ENCODE data around the gene RAB18.
"Not testable (repeated sequence)": the region's sequence is repeated elsewhere in the genome, so short reads cannot be mapped to it uniquely, and the experiment has no call there.

The RAB18 gene

DNA sequence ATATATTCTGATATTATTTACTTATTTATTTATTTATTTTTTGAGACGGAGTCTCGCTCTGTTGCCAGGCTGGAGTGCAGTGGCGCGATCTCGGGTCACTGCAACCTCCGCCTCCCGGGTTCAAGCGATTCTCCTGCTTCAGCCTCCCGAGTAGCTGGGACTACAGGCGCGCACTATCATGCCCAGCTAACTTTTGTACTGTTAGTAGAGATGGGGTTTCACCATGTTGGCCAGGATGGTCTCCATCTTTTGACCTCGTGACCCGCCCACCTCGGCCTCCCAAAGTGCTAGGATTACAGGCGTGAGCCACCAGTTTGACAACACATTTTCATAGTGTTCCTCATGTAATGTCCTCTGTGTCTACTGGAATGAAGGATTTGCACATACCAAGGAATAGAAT is 1.4 kb downstream of the RAB18 start:
- DNase-seq = not testable (repeated sequence)

DNA sequence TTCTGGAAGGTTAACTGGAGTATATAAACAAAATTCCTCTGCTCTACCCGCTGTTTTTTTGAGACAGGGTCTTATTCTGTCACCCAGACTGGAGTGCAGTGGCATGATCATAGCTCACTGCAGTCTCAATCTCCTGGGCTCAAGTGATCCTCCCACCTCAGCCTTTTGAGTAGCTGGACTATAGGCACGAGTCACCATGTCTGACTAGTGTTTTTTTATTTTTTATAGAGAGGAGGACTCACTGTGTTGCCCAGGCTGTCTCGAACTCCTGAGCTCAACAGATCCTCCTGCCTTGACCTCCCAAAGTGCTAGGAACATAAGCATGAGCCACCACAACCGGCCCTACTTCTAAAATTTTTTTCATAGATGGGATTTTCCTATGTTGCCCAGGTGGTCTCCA is 2.2 kb downstream of the RAB18 start:
- no peak for DNase-seq

DNA sequence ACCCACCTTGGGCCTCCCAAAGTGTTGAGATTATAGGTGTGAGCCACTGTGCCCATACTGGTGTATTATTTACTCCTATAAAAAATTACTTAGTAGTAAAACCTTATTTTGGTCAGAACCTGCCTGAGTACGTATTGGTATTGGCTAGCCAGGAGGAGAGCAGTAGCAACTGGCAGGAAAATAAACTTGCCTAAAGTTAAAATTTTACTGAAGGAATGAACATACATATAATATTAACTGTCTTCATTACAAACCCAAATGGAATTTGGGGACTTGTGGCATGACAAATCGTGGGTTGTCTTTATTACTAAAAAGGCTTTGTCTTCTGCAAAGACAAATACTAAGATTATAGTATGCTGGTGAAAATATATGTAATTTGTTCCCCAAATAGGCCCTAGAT is 8.4 kb downstream of the RAB18 start:
- DNase-seq = no peak

DNA sequence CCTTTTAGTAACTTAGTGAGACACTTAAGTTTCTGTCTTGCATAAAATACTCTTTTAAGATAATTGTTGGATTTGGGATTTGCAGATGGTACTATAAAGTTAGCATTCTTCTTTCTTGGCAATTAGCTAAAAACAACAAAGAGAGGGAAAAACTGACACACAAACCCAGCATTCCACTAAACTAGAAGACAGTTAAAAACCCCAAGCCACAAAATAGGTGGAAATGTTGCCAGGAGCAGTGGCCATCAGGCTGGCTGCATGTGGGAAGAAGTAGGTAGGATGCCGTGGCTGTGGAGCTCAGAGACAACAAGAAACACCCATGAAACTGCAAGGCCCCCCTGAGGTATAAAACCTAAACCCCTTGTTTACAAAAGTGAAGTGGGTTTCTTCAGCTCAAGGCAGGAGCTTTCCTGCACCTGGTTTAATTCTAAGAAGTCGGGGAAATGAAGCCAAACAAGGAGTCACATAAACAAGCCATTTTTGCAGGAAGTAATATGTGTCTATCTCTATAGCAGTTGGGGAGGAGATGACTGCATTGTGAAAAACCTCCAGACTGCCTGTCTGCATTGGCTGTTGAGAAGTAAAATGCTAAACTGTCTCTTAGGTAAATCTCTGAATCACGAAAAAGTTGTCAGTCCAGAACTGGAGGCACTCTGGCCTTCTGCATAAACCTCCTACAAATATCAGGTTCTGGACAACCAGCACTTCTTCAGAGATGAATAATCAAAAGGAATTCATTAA is 9.5 kb downstream of the RAB18 start:
- no peak for DNase-seq

DNA sequence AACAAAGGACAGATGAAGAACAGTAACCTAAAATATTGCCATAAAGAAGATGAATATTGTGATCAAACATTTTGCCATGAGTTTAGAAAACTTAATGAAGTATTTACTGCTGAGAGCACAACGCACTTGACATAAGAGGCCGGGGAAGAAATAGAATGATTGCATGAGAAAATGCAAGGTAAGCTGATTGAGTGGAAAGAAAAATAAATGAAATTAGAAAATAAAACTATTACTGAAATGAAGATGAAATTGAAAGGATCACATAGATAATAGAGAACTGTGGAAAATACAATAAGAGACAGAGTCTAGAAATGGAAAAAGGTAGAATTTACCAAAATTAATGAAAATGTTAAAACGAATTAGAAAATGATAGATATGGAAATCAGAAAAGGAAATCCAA is 10.1 kb downstream of the RAB18 start:
- no peak for DNase-seq

DNA sequence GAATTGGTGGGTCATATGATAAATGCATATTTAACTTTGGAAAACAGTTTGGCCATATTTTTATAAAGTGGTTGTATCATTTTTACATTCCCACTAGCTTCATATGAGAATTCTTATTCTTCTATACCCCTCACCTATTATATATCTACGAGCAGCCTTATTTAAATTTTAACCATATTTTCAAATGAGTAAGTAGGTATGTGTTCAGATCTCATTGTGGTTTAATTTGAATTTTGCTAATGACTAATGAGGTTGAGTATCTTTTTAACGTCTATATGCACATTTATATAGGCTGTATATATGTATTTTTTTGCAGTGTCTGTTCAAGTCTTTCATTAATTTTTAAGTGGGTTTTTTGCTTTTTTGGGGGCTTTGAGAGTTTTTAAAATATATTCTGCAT is 14.2 kb downstream of the RAB18 start:
- DNase-seq = no peak

DNA sequence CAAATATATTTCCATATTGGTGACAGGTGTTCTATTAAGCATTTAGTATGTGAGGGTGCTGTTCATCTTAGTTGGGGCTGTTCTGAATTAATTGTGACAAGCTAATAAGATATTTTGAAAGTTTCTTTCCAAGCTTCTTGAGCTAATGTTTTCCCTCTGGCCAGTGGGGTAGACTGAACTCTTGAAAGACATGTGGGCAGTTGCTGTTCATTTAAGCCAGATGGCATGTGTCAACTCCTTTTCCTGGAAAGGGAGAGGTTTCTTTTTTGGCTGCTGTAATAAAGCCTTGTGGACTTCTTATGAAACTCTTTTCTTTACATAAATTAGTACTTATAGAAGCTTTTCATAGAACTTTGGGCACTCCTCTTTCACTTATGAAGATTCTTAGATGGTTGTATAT is 21.7 kb downstream of the RAB18 start:
- no peak for DNase-seq

DNA sequence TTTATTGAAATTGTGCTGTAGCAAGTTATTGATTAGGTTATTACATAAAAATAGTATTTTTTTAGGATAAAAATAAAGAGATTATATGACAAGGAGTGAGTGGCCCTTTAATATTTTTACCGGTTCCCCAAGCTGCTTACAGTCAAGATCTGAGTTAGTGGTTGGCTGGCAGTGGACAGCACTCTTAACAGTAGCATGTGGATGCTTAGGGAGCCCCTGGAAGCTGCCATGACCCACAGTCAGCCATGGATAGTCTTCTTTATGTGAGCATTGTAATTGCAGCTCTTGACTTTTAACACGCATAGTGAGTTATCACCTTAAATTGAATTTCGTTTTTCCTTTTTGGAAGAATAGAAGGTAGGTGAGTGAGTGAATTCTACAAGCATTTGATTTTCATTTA is 22.1 kb downstream of the RAB18 start:
- no peak for DNase-seq

DNA sequence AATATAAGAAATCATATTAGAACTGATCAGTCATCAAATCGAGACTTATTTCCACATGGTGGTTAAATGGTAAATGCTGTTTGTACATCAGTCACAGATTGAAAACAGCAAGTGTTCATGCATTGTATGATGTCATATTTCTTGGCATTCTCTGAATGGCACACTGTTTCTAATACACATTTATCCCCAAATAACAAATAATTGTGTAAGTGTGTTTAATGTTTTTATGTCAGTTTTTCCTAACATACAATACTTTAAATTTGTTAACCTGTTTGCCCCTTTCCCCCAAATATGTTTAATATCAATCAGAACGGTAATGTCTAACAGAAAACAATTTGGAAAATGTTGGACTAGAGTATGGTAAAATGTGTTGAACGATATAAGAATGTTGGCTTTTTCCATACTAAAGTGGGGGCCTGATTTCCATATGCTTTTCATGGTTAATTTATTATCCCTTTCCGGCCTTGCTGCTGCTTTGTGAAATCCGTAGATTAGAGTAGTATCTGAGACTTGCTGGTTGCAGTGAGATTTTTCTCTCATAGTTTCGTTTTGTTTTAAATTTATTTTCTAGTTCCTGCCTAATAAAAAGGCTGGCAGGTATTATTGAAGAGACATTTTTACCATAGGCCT is 23.7 kb downstream of the RAB18 start:
- no peak for DNase-seq

DNA sequence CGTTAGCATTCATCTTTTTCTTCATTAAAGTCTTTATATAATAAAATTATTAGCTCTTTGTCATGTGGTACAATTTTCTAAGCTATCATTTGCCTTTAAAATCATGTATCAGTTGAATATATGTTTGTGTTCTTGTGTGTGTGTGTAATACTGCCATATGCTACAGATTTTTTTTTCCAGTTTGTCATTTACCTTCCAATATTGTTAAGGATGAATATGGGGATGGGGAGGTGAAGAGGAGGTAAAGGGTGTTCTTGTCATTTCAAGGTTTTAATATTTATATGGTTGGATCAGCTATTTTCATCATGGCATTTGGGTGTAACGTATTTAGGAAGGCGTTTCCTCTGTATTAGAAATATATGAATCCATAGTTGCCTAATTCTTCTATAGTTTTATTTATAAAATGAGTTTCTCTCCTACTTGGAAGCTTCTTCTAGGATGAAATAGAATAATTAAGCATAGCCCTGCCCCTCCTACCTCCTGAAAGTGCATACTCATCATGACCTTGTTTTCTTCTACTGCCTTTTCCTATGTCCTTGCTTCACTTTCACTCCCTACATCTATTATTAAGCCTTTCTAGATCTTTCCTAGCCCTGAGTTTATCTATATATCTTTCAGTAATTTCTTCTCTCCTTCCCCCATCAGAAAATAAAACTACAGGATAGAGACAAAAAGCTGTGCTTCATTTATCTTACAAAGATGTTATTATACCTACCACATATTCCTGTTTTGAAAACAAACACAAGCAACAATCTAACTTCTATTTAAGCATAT is 25.1 kb downstream of the RAB18 start:
- no peak for DNase-seq

DNA sequence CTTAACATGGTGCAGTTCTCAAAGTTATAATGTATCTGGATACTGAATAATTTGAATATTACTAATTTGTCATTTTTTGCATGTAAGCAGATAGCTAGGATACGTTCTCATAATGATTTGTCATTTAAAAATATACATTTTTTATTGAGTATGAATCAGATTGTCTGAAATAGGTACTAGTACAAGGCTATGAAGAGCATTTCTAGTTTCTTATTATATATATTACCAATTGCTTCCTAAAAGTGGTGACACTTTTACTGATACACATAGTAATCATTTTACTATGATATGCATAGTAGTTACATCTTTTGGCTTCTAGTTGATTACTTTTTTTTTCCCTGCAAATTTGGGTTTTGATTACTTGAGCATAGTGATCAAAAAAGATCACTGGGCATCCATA is 26.4 kb downstream of the RAB18 start:
- DNase-seq = no peak

DNA sequence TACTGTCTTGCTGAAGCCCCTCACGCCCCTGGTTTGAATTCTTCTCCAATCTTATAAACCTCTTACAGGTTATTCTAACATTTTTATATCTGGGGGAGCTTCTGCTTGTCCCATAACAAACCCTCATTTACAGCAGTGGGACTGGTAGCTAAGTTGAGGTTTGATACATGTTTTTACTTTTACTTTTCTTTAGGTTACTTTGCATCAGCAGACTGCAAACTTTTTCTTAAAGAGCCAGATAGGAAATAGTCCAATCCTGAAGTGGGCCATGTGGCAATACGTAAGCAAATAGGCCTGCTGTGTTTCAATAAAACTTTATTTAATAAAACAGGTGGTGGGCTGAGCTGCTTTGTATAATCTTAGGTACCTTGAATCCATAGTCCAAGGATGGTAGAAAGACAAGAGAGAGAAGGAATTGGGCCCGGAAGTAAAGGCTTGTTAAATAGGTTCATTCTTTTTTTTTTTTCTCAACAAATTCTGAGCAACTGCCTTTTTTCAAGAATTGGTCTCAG is 27.3 kb downstream of the RAB18 start:
- DNase-seq = no peak

DNA sequence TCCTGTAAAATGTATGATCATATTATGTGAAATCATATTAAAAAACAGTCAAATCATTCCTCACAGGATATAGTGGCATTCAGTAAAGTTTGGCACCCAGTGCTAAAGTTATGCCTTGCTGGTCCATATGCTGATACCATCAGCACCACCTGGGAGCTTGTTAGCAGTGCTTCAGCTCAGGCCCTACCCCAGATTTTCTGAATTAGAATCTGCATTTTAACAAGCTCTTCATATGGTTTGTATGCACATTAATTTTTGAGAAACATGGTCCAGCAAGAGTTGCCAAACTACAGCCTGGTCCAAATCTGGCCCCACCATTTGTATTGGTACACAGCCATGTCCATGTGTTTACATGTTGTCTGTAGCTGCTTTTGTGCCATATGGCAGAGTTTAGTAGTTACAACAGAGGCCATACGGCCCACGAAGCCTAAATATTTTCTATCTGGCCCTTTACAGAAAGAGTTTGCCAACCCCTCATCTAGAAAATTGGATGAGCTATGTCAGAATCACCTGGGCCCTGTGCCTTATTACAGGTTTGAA is 30.1 kb downstream of the RAB18 start:
- no peak for DNase-seq

DNA sequence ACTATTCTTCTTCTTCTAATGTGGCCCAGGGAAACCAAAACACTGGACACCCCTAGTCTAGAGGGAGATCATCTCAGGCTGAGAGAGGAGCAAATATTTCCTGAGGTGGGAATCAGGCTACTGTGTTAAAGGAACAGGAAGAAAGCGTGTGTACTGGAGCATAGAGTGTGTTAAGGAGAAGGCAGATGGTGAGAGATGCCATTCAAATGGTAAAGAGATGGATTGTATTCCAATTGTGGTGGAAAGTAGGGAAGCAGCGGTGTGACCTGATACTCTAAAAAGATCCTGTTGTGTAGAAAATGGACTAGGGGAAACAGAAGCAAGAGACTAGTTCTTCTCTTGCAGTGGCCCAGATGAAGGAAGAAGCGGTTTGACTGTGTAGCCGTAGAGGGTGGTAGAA is 31.2 kb downstream of the RAB18 start:
- no peak for DNase-seq

DNA sequence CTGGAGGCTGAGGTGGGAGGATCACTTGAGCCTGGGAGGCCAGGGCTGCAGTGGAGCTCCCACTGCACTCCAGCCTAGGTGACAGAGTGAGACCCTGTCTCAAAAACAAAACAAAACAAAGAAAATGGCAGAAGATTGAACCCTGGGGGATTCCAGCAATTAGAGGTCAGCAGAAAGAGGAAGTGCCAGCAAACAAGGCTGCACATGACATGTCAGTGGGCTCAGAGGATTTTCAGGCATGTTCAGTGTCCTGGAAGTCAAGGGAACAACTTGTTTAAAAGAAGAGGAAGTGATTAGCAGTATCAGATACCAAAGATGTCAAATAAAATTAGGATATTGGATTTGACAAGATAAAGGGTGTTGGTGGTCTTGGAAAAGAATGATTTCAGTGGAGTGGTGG is 32.3 kb downstream of the RAB18 start:
- DNase-seq = no peak

DNA sequence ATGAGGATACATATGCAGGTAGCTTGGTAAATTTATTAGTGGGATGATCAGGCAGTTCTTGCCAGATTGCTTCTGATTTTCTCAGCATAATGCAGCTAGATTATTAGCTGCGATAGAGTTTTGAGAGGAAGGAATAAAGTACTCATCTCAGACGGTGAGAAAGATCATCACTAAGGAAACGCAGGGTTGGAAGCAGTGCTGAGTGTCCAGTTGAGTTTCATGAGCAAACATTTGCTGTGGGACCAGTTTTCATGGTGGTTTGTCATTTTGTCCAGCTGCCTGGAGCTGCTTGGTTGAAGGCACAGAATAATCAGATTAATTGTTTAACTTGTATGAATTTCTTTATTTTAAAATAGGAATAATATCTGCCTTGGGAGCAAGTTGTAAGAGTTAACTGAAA is 33.1 kb downstream of the RAB18 start:
- no peak for DNase-seq

DNA sequence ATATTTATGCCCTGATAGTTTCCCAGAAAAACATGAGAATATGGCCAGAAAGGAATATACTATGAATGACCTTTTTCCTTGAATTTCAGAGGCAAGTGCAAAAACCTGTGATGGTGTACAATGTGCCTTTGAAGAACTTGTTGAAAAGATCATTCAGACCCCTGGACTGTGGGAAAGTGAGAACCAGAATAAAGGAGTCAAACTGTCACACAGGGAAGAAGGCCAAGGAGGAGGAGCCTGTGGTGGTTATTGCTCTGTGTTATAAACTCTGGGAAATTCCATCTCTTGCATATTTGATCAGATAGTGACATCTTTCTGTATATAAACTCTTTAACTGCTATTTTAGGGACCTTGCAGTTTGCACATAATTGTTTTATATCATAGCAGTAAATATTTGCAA is 33.7 kb downstream of the RAB18 start:
- DNase-seq = no peak

DNA sequence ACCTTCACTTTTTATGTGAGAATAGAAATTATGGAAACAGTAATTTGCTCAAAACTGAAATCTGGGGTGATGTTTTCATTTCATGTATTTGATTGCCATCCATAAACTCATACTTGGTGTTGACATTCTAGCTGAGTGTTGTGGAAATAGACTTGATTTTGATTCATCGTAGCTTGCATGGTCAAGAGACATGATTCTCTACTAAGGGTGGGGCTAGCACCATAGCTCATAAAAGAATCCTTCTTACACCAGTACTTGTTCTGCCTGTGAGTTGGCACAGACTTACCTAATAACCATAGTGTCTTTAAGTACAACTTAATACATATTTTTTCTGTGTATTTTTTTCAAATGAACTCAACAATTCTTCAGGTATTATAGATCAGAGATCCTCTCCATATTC is 36.6 kb downstream of the RAB18 start:
- DNase-seq = no peak

DNA sequence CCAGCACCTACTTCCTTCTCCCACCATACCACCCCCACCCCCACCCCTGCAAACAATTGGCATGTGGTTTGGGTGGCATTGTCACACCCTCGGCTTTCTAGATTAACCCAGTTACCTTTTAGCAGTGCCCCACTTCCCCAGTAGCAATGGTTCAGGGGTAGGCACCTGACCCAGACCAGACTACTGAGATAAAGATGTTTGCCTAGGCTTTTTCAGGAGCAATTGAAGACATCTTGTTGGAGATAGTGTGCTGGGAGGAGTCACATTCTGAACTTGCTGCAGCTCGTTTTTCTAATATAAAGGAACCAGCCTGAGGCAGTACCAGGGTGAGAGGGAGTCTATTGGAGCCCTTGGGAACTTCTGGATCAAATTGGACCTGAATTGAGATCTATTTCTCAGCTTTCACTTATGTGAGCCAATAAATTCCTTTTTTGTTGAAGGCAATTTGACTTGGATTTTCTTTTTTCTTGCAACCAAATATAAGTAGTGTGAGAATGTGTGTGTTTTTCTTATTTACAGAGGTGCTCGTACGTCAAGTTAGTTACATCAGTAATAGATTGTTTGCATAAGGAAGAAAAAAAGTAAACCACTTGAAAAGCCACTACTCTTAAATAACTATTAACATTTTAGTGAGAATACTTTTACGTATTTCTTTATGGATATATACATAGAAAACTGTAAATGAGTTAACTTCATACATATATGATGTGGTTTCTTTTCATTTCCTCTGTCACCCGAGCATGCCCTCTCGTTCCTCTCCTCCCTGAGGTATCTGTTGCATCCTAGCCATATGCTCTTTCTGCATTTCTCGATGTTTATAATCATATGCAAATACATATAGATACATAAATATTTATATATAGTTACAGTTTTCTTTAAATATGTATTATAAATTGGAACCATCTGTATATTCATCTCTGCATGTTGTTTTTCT is 38.0 kb downstream of the RAB18 start:
- DNase-seq = no peak

DNA sequence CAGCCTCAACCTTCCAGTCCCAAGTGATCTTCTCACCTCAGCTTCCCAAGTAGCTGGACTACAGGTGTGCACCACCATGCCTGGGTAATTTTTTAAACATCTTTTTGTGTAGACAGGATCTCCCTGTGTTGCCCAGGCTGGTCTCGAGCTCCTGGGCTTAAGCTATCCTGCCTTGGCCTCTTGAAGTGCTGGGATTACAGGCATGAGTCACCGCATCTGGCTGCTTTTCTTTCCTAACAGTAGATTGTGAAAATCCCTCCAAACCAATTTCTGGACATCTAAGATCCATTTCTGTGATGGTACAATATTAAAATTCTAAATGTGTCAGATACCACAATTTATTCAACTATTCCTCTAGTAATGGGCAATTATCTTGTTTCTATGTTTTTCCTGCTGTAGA is 38.7 kb downstream of the RAB18 start:
- DNase-seq = no peak

DNA sequence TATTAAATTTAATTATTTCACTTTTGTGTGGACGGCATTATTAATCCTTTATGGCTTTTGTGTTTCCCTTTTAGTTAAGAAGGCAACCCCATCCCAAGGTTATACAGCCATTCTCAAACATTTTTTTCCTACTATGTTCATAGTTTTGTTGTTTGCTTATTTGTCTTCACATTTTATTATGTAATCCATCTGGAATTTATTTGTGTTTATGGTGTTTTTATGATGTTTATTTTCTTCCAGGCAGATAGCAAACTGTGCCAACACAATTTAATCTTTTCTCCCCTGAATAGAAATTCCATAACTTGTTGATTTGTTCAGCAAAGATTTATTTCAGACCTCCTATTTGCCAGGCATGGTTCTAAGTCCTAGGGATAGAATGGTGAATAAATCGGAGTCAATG is 42.9 kb downstream of the RAB18 start:
- DNase-seq = no peak

DNA sequence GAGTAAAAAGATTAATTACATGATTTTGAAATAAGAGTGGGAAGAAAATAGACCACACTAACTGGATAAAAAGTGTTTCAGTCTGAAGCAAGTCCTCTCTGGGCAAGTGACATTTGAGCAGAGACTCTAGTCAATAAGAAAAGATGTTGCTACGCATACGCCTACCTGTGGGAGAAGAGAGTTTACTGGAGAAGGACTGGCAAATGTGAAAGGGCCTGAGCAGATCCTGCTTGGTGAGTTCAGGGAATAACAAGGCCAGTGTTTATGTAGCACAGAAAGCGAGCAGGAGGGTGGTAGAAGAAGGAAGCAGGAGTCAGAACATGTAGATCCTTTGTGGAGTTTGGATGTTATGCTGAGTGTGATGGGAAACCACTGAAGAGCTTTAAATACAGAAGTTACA is 43.4 kb downstream of the RAB18 start:
- DNase-seq = no peak

DNA sequence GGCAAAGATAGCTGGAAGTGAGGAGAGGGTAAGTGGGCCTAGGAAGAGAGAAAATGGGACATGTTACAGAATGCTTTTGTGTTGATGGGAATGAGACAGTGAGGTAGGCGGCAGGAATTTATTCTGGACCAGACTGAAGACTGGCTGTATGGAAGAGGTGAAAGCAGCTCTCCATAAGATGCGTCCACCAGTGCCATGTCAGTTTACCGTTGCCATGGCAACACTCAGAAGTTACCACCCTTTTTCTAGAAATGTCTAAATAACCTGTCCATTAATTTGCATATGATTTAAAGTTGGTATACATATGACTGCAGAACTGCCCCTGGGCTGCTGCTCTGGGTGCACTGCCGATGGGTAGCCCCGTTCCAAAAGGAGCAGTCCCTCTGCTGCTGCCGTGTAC is 46.7 kb downstream of the RAB18 start:
- no peak for DNase-seq
